WTC11 (cell line): ENCODE measurements around the gene PREB.

Experiments
- ATF2 ChIP-seq: sonication (generic); formaldehyde crosslinking; IDR thresholded peaks from 2 replicates; pipeline ENCODE4 v1.8.1; 2022; ENCODE audit warnings: low read depth, missing genetic modification reagents, borderline replicate concordance
- CREB1 ChIP-seq: sonication (generic); formaldehyde crosslinking; IDR thresholded peaks from 2 replicates; pipeline ENCODE4 v1.8.0; 2023; ENCODE audit warnings: mild to moderate bottlenecking, missing genetic modification reagents
- CTCF ChIP-seq: fragments of 200-600 bp; IDR thresholded peaks from 2 replicates; pipeline ENCODE4 v1.8.0; 2022; ENCODE audit warnings: antibody characterized with exemption
- E2F5 ChIP-seq: sonication (generic); formaldehyde crosslinking; IDR thresholded peaks from 2 replicates; pipeline ENCODE4 v1.8.1; 2022; ENCODE audit warnings: mild to moderate bottlenecking, moderate library complexity, missing genetic modification reagents
- ETV6 ChIP-seq: sonication (generic); formaldehyde crosslinking; IDR thresholded peaks from 2 replicates; pipeline ENCODE4 v1.8.1; 2022; ENCODE audit warnings: mild to moderate bottlenecking, missing genetic modification reagents
- FOXJ3 ChIP-seq: sonication (generic); formaldehyde crosslinking; IDR thresholded peaks from 2 replicates; pipeline ENCODE4 v1.9.0; 2021; ENCODE audit warnings: missing genetic modification reagents, mild to moderate bottlenecking, borderline replicate concordance
- HMGA2 ChIP-seq: fragments of 250-450 bp; sonication (Bioruptor Pico); IDR thresholded peaks from 2 replicates; pipeline ENCODE4 v1.4.0; 2021; ENCODE audit warnings: mild to moderate bottlenecking, moderate library complexity
- IRF1 ChIP-seq: sonication (generic); formaldehyde crosslinking; IDR thresholded peaks from 2 replicates; pipeline ENCODE4 v1.8.0; 2023; ENCODE audit warnings: missing genetic modification reagents
- MYBL2 ChIP-seq: sonication (generic); formaldehyde crosslinking; IDR thresholded peaks from 2 replicates; pipeline ENCODE4 v1.8.1; 2023; ENCODE audit warnings: mild to moderate bottlenecking, moderate library complexity, missing genetic modification reagents
- TEAD1 ChIP-seq: sonication (generic); formaldehyde crosslinking; IDR thresholded peaks from 2 replicates; pipeline ENCODE4 v1.8.0; 2022; ENCODE audit warnings: mild to moderate bottlenecking, missing genetic modification reagents
- TEAD4 ChIP-seq: sonication (generic); formaldehyde crosslinking; IDR thresholded peaks from 2 replicates; pipeline ENCODE4 v1.8.0; 2022; ENCODE audit warnings: mild to moderate bottlenecking, missing genetic modification reagents
- ZNF425 ChIP-seq: fragments of 250-450 bp; sonication (Bioruptor Pico); conservative IDR thresholded peaks from 2 replicates; pipeline ENCODE4 v1.9.0; 2021; ENCODE audit warnings: mild to moderate bottlenecking
- ZNF671 ChIP-seq: fragments of 250-450 bp; sonication (Bioruptor Pico); IDR thresholded peaks from 2 replicates; pipeline ENCODE4 v1.8.0; 2021; ENCODE audit warnings: mild to moderate bottlenecking

- TF ChIP-seq CTCF = no peak
- no peak for TF ChIP-seq TEAD1 (CRISPR knock-in tag)
- no peak for TF ChIP-seq MYBL2
- no peak for TF ChIP-seq ZNF671 (CRISPR knock-in tag)
- no peak for TF ChIP-seq ZNF425
- TF ChIP-seq ETV6 (CRISPR knock-in tag) = no peak
- no peak for TF ChIP-seq IRF1
- TF ChIP-seq TEAD4 = no peak
- no peak for TF ChIP-seq ATF2
- TF ChIP-seq E2F5 (CRISPR knock-in tag) = no peak
- no peak for TF ChIP-seq CREB1 (CRISPR knock-in tag)
- TF ChIP-seq FOXJ3 = no peak
- no peak for TF ChIP-seq HMGA2
Measured at GRCh38 chr2:27099334-27099955, 35.0 kb downstream of the PREB start.
